Keratinocyte (primary cell): ENCODE measurements around the gene ZEB1. TPM values are rescaled to one million over a fixed set of nuclear protein-coding genes. Genes with fewer than 3 reads are reported as not detected.

Experiments
- DNase-seq: peaks from one replicate; pipeline ENCODE4 v3.0.0-alpha.2; 2011; ENCODE audit warnings: low read depth, missing footprints, low spot score
- FAIRE-seq: peaks from 2 replicates; lab custom pipeline; 2011; peaks lifted over from hg19 to GRCh38; lab: Jason Lieb, UNC
- H2AFZ ChIP-seq: 2 replicates; pipeline ENCODE4 v1.6.0; 2012; ENCODE audit warnings: low read length, control low read depth, inconsistent platforms; ENCODE audit not compliant: control insufficient read depth
- H3K27ac ChIP-seq: 2 replicates; pipeline ENCODE4 v1.5.1; 2011; ENCODE audit warnings: low read length; ENCODE audit not compliant: control insufficient read depth, insufficient read depth
- H3K27me3 ChIP-seq: 3 replicates; pipeline ENCODE4 v1.6.0; 2011; ENCODE audit warnings: low read length; ENCODE audit not compliant: control insufficient read depth, insufficient read depth; ENCODE audit errors: extremely low read depth
- H3K36me3 ChIP-seq, 2 experiments: 2 replicates in 1 of 2; 3 replicates in 1 of 2; pipeline ENCODE4 v1.5.1; 2011; ENCODE audit warnings: low read length in 2 of 2, mild to moderate bottlenecking in 1 of 2; ENCODE audit not compliant: control insufficient read depth in 2 of 2, insufficient read depth in 2 of 2; ENCODE audit errors: extremely low read depth in 1 of 2
- H3K4me1 ChIP-seq: 3 replicates; pipeline ENCODE4 v1.5.1; 2011; ENCODE audit warnings: low read length; ENCODE audit not compliant: control insufficient read depth, insufficient read depth; ENCODE audit errors: extremely low read depth
- H3K4me2 ChIP-seq: 3 replicates; pipeline ENCODE4 v1.6.0; 2011; ENCODE audit warnings: low read depth, low read length; ENCODE audit not compliant: control insufficient read depth, insufficient read depth; ENCODE audit errors: extremely low read depth
- H3K4me3 ChIP-seq, 3 experiments: fragments of 200-600 bp in 1 of 3; sonication (generic) in 1 of 3; 2 replicates in 2 of 3; 3 replicates in 1 of 3; pipeline ENCODE4 v1.5.1; 2011 to 2016; ENCODE audit warnings: low read length in 3 of 3, mild to moderate bottlenecking in 3 of 3, control low read depth in 2 of 3, inconsistent platforms in 1 of 3, low read depth in 1 of 3, mixed read lengths in 1 of 3, mixed run types in 1 of 3, moderate library complexity in 1 of 3; ENCODE audit not compliant: control insufficient read depth in 2 of 3, insufficient read depth in 2 of 3; ENCODE audit errors: extremely low read depth in 1 of 3
- H3K79me2 ChIP-seq: 2 replicates; pipeline ENCODE4 v1.6.0; 2012; ENCODE audit warnings: low read length; ENCODE audit not compliant: control insufficient read depth, insufficient read depth
- H3K9ac ChIP-seq: 3 replicates; pipeline ENCODE4 v1.6.0; 2011; ENCODE audit warnings: low read length; ENCODE audit not compliant: control insufficient read depth, insufficient read depth; ENCODE audit errors: extremely low read depth
- H3K9me1 ChIP-seq: 3 replicates; pipeline ENCODE4 v1.6.0; 2011; ENCODE audit warnings: low read length; ENCODE audit not compliant: control insufficient read depth, insufficient read depth; ENCODE audit errors: extremely low read depth
- H3K9me3 ChIP-seq: 2 replicates; pipeline ENCODE4 v1.5.1; 2012; ENCODE audit warnings: low read depth, low read length; ENCODE audit not compliant: control insufficient read depth
- H4K20me1 ChIP-seq: 3 replicates; pipeline ENCODE4 v1.6.0; 2011; ENCODE audit warnings: low read length; ENCODE audit not compliant: control insufficient read depth, insufficient read depth; ENCODE audit errors: extremely low read depth
- EZH2 ChIP-seq: IDR thresholded peaks from one replicate; pipeline ENCODE4 v1.6.1; 2012; ENCODE audit warnings: inconsistent platforms, mild to moderate bottlenecking, low read length, moderate library complexity
- dilution Hi-C: fragments of 300-500 bp; cut with MboI; formaldehyde crosslinking; loops from one replicate; pipeline ENCODE4 v1.7.0; 2020; ENCODE audit warnings: low sequenced_read_pairs; ENCODE audit not compliant: extremely low pct_ligation_motif_present
- polyA plus RNA-seq, 5 experiments: library from polyadenylated mRNA; depleted of rRNA in 3 of 5; stranded (reverse) in 3 of 5; stranded (forward) in 1 of 5; unstranded in 1 of 5; fragments of >200 nt; gene quantifications; 1 replicate in 1 of 5; 2 replicates in 3 of 5; 3 replicates in 1 of 5; pipeline versions ENCODE4 v1.2.1 to v1.2.3, GENCODE V29; 2011 to 2012; ENCODE audit warnings: missing spikeins in 2 of 5, low read depth in 1 of 5, low replicate concordance in 1 of 5
- TF ChIP-seq, protein P1 (sequence below), 3 experiments: IDR thresholded peaks in 1 of 3; conservative IDR thresholded peaks in 1 of 3; optimal IDR thresholded peaks in 1 of 3; 2 replicates in 2 of 3; 3 replicates in 1 of 3; pipeline versions ENCODE3 to v1.5.1; 2011; ENCODE audit warnings: low read length in 3 of 3, mild to moderate bottlenecking in 3 of 3, moderate library complexity in 2 of 3, control low read depth in 1 of 3, inconsistent platforms in 1 of 3; ENCODE audit not compliant: insufficient read depth in 2 of 3; ENCODE audit errors: extremely low read depth in 1 of 3

ZEB1 gene
- polyA plus RNA-seq, 1 donor (not counting 4 experiments of a cell fraction or from before 2014, with no cell fraction given), result 0.96 TPM

DNA sequence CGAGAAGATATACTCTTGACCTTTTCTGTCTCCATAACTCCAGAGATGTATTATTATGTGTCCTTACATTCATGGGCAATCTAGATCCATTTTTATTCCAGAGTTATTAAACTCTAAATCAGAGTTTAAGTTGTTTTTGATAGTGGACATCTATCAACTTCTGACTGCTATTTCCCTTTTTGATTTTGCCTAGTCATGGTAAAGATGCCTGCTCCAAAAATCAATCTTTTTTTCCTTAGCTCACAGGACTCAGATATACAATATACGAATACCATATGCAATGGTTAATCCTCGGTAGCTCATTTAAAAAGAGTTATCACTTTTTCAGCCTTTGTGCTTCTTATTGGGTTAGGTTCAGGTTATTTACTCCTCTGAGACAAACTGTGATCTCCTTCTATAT lies 15.8 kb upstream of the ZEB1 start:
- DNase-seq (no peak), FAIRE-seq (no peak)
- Histone ChIP-seq H4K20me1 (no peaks in the 10 kb centered on the region), H2AFZ (no peak overlapping the region), H3K4me2 (no peak overlapping the region), H3K4me1 (no peaks in the 10 kb centered on the region), H3K9ac (no peak overlapping the region), H3K9me3 (no peaks in the 10 kb centered on the region), H3K36me3 (no peaks in the 10 kb centered on the region), H3K27ac (no peak overlapping the region), H3K9me1 (no peaks in the 10 kb centered on the region), H3K79me2 (no peaks in the 10 kb centered on the region), H3K27me3 (no peaks in the 10 kb centered on the region), H3K4me3 (no peak overlapping the region)
- TF ChIP-seq, protein P1, sequence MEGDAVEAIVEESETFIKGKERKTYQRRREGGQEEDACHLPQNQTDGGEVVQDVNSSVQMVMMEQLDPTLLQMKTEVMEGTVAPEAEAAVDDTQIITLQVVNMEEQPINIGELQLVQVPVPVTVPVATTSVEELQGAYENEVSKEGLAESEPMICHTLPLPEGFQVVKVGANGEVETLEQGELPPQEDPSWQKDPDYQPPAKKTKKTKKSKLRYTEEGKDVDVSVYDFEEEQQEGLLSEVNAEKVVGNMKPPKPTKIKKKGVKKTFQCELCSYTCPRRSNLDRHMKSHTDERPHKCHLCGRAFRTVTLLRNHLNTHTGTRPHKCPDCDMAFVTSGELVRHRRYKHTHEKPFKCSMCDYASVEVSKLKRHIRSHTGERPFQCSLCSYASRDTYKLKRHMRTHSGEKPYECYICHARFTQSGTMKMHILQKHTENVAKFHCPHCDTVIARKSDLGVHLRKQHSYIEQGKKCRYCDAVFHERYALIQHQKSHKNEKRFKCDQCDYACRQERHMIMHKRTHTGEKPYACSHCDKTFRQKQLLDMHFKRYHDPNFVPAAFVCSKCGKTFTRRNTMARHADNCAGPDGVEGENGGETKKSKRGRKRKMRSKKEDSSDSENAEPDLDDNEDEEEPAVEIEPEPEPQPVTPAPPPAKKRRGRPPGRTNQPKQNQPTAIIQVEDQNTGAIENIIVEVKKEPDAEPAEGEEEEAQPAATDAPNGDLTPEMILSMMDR (optimal IDR thresholded peaks at IDR 0.05 in 1 of 3, IDR thresholded peaks at IDR 0.05 in 1 of 3, conservative IDR thresholded peaks at IDR 0.05 in 1 of 3; ENCODE audit: extremely low read depth in 1 of 3, insufficient read depth in 2 of 3, low read length in 3 of 3), result no peak
- TF ChIP-seq EZH2, result no peak
- dilution Hi-C loops, result no loop called here

DNA sequence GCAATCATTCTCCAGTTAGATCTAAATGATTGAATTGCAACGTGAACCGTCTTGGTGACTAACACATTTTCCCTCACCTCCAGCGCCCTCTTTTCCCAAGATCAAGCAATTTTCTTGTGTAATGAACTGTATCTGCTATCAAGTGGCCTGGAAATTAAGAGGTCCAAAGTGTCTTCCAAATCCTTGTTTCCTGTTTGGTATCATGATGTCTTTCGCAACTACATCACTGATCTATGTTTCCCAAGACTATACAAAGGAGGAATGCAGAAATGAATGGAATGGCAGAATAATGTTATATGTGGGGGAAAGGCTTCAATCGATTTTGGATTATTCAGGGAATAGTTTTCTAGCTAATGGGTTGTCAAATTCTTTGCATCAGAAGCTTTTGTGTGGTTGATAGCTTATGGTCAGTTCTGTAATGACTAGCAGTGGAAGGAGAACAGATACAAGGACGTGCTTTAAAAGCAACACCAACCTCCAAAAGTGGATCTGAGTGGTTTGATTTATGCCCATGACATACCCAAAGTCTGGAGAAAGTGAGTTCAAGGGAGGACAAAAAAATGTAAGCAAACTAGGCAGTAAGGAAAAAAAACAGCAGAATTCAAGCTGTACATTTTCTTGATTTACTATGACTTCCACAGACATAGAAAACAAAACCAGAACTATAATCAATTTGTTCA lies 14.6 kb upstream of the ZEB1 start:
- no peaks in the 10 kb centered on the region for H4K20me1 ChIP-seq
- DNase-seq, result no peak
- H3K27me3 ChIP-seq, result no peaks in the 10 kb centered on the region
- no peak overlapping the region for H3K4me2 ChIP-seq
- no peaks in the 10 kb centered on the region for H3K9me3 ChIP-seq
- dilution Hi-C loops, result no loop called here
- no peak for TF ChIP-seq EZH2
- TF ChIP-seq, protein P1 (optimal IDR thresholded peaks at IDR 0.05 in 1 of 3, IDR thresholded peaks at IDR 0.05 in 1 of 3, conservative IDR thresholded peaks at IDR 0.05 in 1 of 3; ENCODE audit: extremely low read depth in 1 of 3, insufficient read depth in 2 of 3, low read length in 3 of 3), result no peak
- no peak overlapping the region for H2AFZ ChIP-seq
- H3K36me3 ChIP-seq, result no peaks in the 10 kb centered on the region
- no peak overlapping the region for H3K4me3 ChIP-seq
- FAIRE-seq, result no peak
- H3K79me2 ChIP-seq, result no peaks in the 10 kb centered on the region
- no peaks in the 10 kb centered on the region for H3K4me1 ChIP-seq
- H3K9me1 ChIP-seq, result no peaks in the 10 kb centered on the region
- no peak overlapping the region for H3K27ac ChIP-seq
- H3K9ac ChIP-seq, result no peak overlapping the region
